ENCODE measurements around the gene PHACTR1.

PHACTR1 gene

GRCh38 chr6:12884983-12885382, 168.4 kb downstream of the PHACTR1 start:
- ChIA-PET POLR2A (no interaction called here), CTCF (no interaction called here)
- no peak for DNase-seq (ENCODE audit: extremely low spot score)
- TF ChIP-seq NFRKB (IDR thresholded peaks at IDR 0.05) (no peak), SUZ12 (IDR thresholded peaks at IDR 0.05) (no peak), TARDBP (IDR thresholded peaks at IDR 0.05) (no peak), PKNOX1 (IDR thresholded peaks at IDR 0.05) (no peak), ARNT (IDR thresholded peaks at IDR 0.05) (no peak), FOXK2 (IDR thresholded peaks at IDR 0.05) (no peak), FOXA1 (IDR thresholded peaks at IDR 0.05) (no peak)

- CTCF ChIA-PET = no interaction called here
- DNase-seq (ENCODE audit: extremely low spot score) = no peak
- TF ChIP-seq SP1 (IDR thresholded peaks at IDR 0.05) (no peak), ZNF384 (IDR thresholded peaks at IDR 0.05) (no peak), ELF4 (IDR thresholded peaks at IDR 0.05) (no peak), TARDBP (IDR thresholded peaks at IDR 0.05) (no peak), FOXK2 (IDR thresholded peaks at IDR 0.05) (no peak), HDGF (IDR thresholded peaks at IDR 0.05; ENCODE audit: borderline replicate concordance) (no peak), NFRKB (IDR thresholded peaks at IDR 0.05) (no peak), L3MBTL2 (conservative IDR thresholded peaks at IDR 0.05) (no peak), ARNT (IDR thresholded peaks at IDR 0.05) (no peak), SUZ12 (IDR thresholded peaks at IDR 0.05) (no peak), PKNOX1 (IDR thresholded peaks at IDR 0.05) (no peak), CTBP1 (IDR thresholded peaks at IDR 0.05; ENCODE audit: borderline replicate concordance) (no peak), LEF1 (IDR thresholded peaks at IDR 0.05; ENCODE audit: borderline replicate concordance) (no peak), FOXA1 (IDR thresholded peaks at IDR 0.05) (no peak), BHLHE40 (IDR thresholded peaks at IDR 0.05; ENCODE audit: borderline replicate concordance) (no peak), FOXM1 (IDR thresholded peaks at IDR 0.05; ENCODE audit: borderline replicate concordance) (no peak)
- POLR2A ChIA-PET = interaction anchor here (0.7 kb wide), 1 partner anchor 441 kb away, joined by 4 read pairs; the partner anchor contains the start of gene TBC1D7
Observed at GRCh38 chr6:12886961-12887775, 170.6 kb downstream of the PHACTR1 start.

GRCh38 chr6:12890171-12890790, 173.7 kb downstream of the PHACTR1 start:
- no peak for DNase-seq (ENCODE audit: extremely low spot score)
- TF ChIP-seq NFRKB (IDR thresholded peaks at IDR 0.05) = no peak
- TF ChIP-seq TARDBP (IDR thresholded peaks at IDR 0.05) = no peak
- no peak for TF ChIP-seq ARNT (IDR thresholded peaks at IDR 0.05)
- no peak for TF ChIP-seq SUZ12 (IDR thresholded peaks at IDR 0.05)
- TF ChIP-seq SP1 (IDR thresholded peaks at IDR 0.05) = no peak
- TF ChIP-seq LEF1 (IDR thresholded peaks at IDR 0.05; ENCODE audit: borderline replicate concordance) = no peak
- ChIA-PET CTCF (no interaction called here), POLR2A (no interaction called here)

GRCh38 chr6:12891595-12891994, 175.0 kb downstream of the PHACTR1 start:
- CTCF ChIA-PET = no interaction called here
- TF ChIP-seq ZNF384 (IDR thresholded peaks at IDR 0.05) (no peak), CTBP1 (IDR thresholded peaks at IDR 0.05; ENCODE audit: borderline replicate concordance) (no peak), SP1 (IDR thresholded peaks at IDR 0.05) (no peak), L3MBTL2 (conservative IDR thresholded peaks at IDR 0.05) (no peak), FOXK2 (IDR thresholded peaks at IDR 0.05) (no peak), HDGF (IDR thresholded peaks at IDR 0.05; ENCODE audit: borderline replicate concordance) (no peak), TARDBP (IDR thresholded peaks at IDR 0.05) (no peak), NFRKB (IDR thresholded peaks at IDR 0.05) (no peak), ELF4 (IDR thresholded peaks at IDR 0.05) (no peak), BHLHE40 (IDR thresholded peaks at IDR 0.05; ENCODE audit: borderline replicate concordance) (no peak)
- no peak for DNase-seq (ENCODE audit: extremely low spot score)
- POLR2A ChIA-PET = no interaction called here

- POLR2A ChIA-PET = no interaction called here
- TF ChIP-seq PKNOX1 (IDR thresholded peaks at IDR 0.05) (no peak), BHLHE40 (IDR thresholded peaks at IDR 0.05; ENCODE audit: borderline replicate concordance) (no peak), FOXK2 (IDR thresholded peaks at IDR 0.05) (no peak), ZNF384 (IDR thresholded peaks at IDR 0.05) (no peak), L3MBTL2 (conservative IDR thresholded peaks at IDR 0.05) (no peak), LEF1 (IDR thresholded peaks at IDR 0.05; ENCODE audit: borderline replicate concordance) (no peak), ELF4 (IDR thresholded peaks at IDR 0.05) (no peak), CTBP1 (IDR thresholded peaks at IDR 0.05; ENCODE audit: borderline replicate concordance) (no peak), SUZ12 (IDR thresholded peaks at IDR 0.05) (no peak), TARDBP (IDR thresholded peaks at IDR 0.05) (no peak), HDGF (IDR thresholded peaks at IDR 0.05; ENCODE audit: borderline replicate concordance) (no peak), FOXM1 (IDR thresholded peaks at IDR 0.05; ENCODE audit: borderline replicate concordance) (no peak), ARNT (IDR thresholded peaks at IDR 0.05) (no peak), SP1 (IDR thresholded peaks at IDR 0.05) (no peak), FOXA1 (IDR thresholded peaks at IDR 0.05) (no peak)
- CTCF ChIA-PET = no interaction called here
- no peak for DNase-seq (ENCODE audit: extremely low spot score)
Observed at GRCh38 chr6:12892151-12892550, 175.6 kb downstream of the PHACTR1 start.

- no peak for DNase-seq (ENCODE audit: extremely low spot score)
- CTCF ChIA-PET = interaction anchor here (0.7 to 1.3 kb wide), 5 partner anchors 11 to 283 kb away, joined by 3 to 10 read pairs (median 5); no protein-coding TSS in a partner anchor
- POLR2A ChIA-PET = no interaction called here
- TF ChIP-seq SP1 (IDR thresholded peaks at IDR 0.05) (no peak), FOXM1 (IDR thresholded peaks at IDR 0.05; ENCODE audit: borderline replicate concordance) (no peak), FOXK2 (IDR thresholded peaks at IDR 0.05) (no peak), L3MBTL2 (conservative IDR thresholded peaks at IDR 0.05) (no peak), PKNOX1 (IDR thresholded peaks at IDR 0.05) (no peak), ZNF384 (IDR thresholded peaks at IDR 0.05) (no peak), ELF4 (IDR thresholded peaks at IDR 0.05) (no peak), LEF1 (IDR thresholded peaks at IDR 0.05; ENCODE audit: borderline replicate concordance) (no peak), NFRKB (IDR thresholded peaks at IDR 0.05) (no peak), CTBP1 (IDR thresholded peaks at IDR 0.05; ENCODE audit: borderline replicate concordance) (no peak), ARNT (IDR thresholded peaks at IDR 0.05) (no peak), TARDBP (IDR thresholded peaks at IDR 0.05) (no peak), SUZ12 (IDR thresholded peaks at IDR 0.05) (no peak), HDGF (IDR thresholded peaks at IDR 0.05; ENCODE audit: borderline replicate concordance) (no peak), FOXA1 (IDR thresholded peaks at IDR 0.05) (no peak), BHLHE40 (IDR thresholded peaks at IDR 0.05; ENCODE audit: borderline replicate concordance) (no peak)
Observed at GRCh38 chr6:12893036-12893435, 176.5 kb downstream of the PHACTR1 start.
